Heart right ventricle (tissue), 16 donors: ENCODE measurements around the gene HMBS. TPM values are rescaled to one million over a fixed set of nuclear protein-coding genes. Genes with fewer than 3 reads are reported as not detected.

Experiments
- ATAC-seq, 8 donors: fragments of 200-7000 bp; cut with Tn5 transposase; one replicate each; pipeline ENCODE4 v1.9.1; 2020; ENCODE audit warnings: mild to moderate bottlenecking in 8 of 8, moderate library complexity in 8 of 8, moderate number of reproducible peaks in 1 of 8
- DNase-seq, 2 donors: peaks; one replicate each; pipeline ENCODE4 v3.0.0-alpha.2; 2020
- H3K27ac ChIP-seq, 10 donors: fragments of 200-600 bp; sonication (generic) in 2 of 10; one replicate each; pipeline versions ENCODE4 v1.5.0 to v1.8.0; 2020 to 2022; ENCODE audit warnings: mild to moderate bottlenecking in 3 of 10
- H3K27me3 ChIP-seq, 7 donors: fragments of 200-600 bp; one replicate each; pipeline ENCODE4 v1.8.0; 2021 to 2022; ENCODE audit warnings: mild to moderate bottlenecking in 2 of 7
- H3K36me3 ChIP-seq, 9 donors: fragments of 200-600 bp; sonication (generic) in 1 of 9; one replicate each; pipeline versions ENCODE4 v1.5.0 to v1.8.0; 2020 to 2022; ENCODE audit warnings: mild to moderate bottlenecking in 2 of 9
- H3K4me1 ChIP-seq, 9 donors: fragments of 200-600 bp; sonication (generic) in 1 of 9; one replicate each; pipeline versions ENCODE4 v1.5.0 to v1.8.0; 2020 to 2022; ENCODE audit warnings: mild to moderate bottlenecking in 4 of 9
- H3K4me3 ChIP-seq, 10 donors: fragments of 200-600 bp; sonication (generic) in 2 of 10; one replicate each; pipeline versions ENCODE4 v1.5.0 to v1.8.0; 2020 to 2022; ENCODE audit warnings: mild to moderate bottlenecking in 7 of 10, moderate library complexity in 2 of 10
- H3K9me3 ChIP-seq, 11 donors: fragments of 200-600 bp in 10 of 11; sonication (generic) in 2 of 11; one replicate each; pipeline versions ENCODE4 v1.5.0 to v1.8.0; 2013 to 2022; ENCODE audit warnings: mild to moderate bottlenecking in 2 of 11, control low read depth in 1 of 11, moderate library complexity in 1 of 11
- WGBS, 2 donors: extraction: QIAGEN DNeasy Blood & Tissue Kit; methylation state at CpG; one replicate each; pipeline ENCODE4 v1.1.7; 2013; ENCODE audit warnings: inconsistent platforms in 1 of 2; 5-methylcytosine and 5-hydroxymethylcytosine counted together
- intact Hi-C, 10 donors: fragments of 100-400 bp; cut with DNase I; formaldehyde crosslinking; loops; one replicate each; pipeline versions ENCODE4 v1.11.1 to v1.14.2; 2022
- polyA plus RNA-seq, 2 donors: library from polyadenylated mRNA; stranded (reverse); fragments of 200-250 nt; gene quantifications; one replicate each; pipeline ENCODE4 v1.2.3, GENCODE V29; 2013
- total RNA-seq, 10 donors: library from RNA; stranded (reverse); fragmentation: NEBNext Ultra II Directional in 3 of 10; extraction: Animal tissue kit (Norgen Biotek cat#: 25700) in 3 of 10; gene quantifications; one replicate each; pipeline versions ENCODE4 v1.2.1 to v1.2.4, GENCODE V29; 2021 to 2023
- TF ChIP-seq, protein P1 (sequence below), 9 donors: fragments of 200-600 bp; sonication (generic) in 2 of 9; IDR thresholded peaks; one replicate each; pipeline versions ENCODE4 v1.5.0 to v1.8.0; 2021 to 2022; ENCODE audit warnings: antibody characterized with exemption in 9 of 9, mild to moderate bottlenecking in 5 of 9, moderate library complexity in 1 of 9
- donor health status: Arrhythmogenic right ventricular cardiomyopathy.
- donor health status: ischemic (EF 13 %, LVEDD 7.1; RV severe dilation, severe dysfunction).
- donor health status: healthy with polysubstance abuse.
- donor health status: DM: no; HTN: yes; CAD: no.
- donor health status: DM: no; HTN: no; CAD: no.
- donor health status: ischemic (EF 25% LVEDD 6.9; RV normal size, moderate dysfunction).
- donor health status: ischemic (EF 25% LVEDD 5.7; RV mildly dilated, moderate dysfunction).
- donor health status: healthy.
- donor health status: DM: yes; HTN: yes; CAD: no.
- donor health status: Ischemic cardiomyopathy.
- donor health status: ischemic (EF 35%, LVEDD 5.7; RV mildly dilated, moderate dysfunction).
- donor health status: nonischemic (EF 11% LVEDD 7.7; RV severe dilation, severe dysfunction).
- donor health status: DM: yes; HTN: yes; CAD: no.
- donor health status: PGD.
- donor health status: ischemic (EF 29% LVEDD 5.4; RV normal size, mild dysfunction).
- donor health status: nonischemic (EF 23%, LVEDD 6.1; RV moderate dilation, normal function).

Gene HMBS
- total and polyA plus RNA-seq, 12 donors: 14.3 to 39.7 (median 18.9) TPM

DNA sequence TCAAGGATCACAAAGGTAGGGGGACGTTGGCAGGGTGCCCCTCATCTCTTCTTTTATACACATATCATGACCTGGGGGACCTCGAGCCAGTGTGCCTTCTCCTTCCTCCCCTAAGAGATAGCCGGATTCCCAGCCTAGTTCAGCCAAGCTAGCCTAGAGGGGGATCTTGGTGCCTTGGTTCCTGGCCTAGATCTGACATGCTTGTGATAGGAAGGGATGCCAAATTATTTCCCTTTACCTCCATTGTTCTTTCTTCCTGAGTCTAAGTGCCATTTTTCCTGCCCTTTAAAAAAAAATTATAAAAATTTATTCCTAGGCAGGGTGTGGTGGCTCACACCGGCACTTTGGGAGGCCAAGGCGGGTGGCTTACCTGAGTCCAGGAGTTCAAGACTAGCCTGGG lies 29.7 kb downstream of the HMBS start:
- peaks cover 0 to 84% (median 20%) of the 10 kb centered on the region in 9 donors for H3K36me3 ChIP-seq
- peak overlapping the region in 2 of 10 donors; percentile 5 to 88 for H3K27ac ChIP-seq
- TF ChIP-seq, protein P1, sequence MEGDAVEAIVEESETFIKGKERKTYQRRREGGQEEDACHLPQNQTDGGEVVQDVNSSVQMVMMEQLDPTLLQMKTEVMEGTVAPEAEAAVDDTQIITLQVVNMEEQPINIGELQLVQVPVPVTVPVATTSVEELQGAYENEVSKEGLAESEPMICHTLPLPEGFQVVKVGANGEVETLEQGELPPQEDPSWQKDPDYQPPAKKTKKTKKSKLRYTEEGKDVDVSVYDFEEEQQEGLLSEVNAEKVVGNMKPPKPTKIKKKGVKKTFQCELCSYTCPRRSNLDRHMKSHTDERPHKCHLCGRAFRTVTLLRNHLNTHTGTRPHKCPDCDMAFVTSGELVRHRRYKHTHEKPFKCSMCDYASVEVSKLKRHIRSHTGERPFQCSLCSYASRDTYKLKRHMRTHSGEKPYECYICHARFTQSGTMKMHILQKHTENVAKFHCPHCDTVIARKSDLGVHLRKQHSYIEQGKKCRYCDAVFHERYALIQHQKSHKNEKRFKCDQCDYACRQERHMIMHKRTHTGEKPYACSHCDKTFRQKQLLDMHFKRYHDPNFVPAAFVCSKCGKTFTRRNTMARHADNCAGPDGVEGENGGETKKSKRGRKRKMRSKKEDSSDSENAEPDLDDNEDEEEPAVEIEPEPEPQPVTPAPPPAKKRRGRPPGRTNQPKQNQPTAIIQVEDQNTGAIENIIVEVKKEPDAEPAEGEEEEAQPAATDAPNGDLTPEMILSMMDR (IDR thresholded peaks at IDR 0.05): no peak
- H3K4me1 ChIP-seq: peaks cover 0 to 34% (median 1%) of the 10 kb centered on the region in 9 donors
- intact Hi-C loops: no loop called here
- WGBS, 2 donors: 72 to 78% methylated on average over 5 of the region's 5 CpGs
- no peak for DNase-seq
- ATAC-seq: no peak
- H3K4me3 ChIP-seq: no peak overlapping the region
- no peaks in the 10 kb centered on the region for H3K9me3 ChIP-seq
- no peaks in the 10 kb centered on the region for H3K27me3 ChIP-seq

DNA sequence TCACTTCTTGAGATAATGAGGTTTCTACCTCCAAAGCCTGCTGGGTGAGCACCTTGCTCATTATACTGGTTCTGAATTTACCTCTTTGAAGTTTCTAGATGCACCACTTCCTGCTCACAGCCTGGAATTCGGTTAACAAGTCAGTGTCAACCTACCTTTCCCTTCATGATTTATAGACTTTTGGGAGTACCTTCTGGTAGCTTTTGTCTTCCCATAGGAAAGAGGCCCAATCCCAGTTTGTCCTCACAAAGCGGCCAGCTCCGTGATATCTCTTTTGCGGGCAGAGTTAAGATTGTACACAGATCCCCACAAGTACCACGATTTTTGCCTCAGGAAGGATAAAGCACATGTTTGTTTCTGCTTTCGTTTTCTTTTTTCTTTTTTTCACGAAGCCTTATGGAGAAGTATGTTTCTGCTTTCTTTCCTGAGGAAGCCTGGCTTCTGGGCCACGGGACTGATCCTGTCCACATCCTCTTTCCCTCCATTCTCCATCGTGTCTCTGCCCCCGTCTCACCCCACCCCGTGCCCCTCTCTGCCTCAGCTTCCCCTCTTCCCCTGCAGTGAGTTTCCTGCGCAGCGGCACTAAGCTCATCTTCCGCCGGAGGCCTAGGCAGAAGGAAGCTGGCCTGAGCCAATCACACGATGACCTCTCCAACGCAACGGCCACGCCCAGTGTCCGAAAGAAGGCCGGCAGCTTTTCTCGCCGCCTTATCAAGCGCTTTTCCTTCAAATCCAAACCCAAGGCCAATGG lies 31.0 kb downstream of the HMBS start:
- DNase-seq: peak; percentile 47 to 52
- intact Hi-C loops: no loop called here
- peaks cover 0 to 75% (median 20%) of the 10 kb centered on the region in 9 donors for H3K36me3 ChIP-seq

DNA sequence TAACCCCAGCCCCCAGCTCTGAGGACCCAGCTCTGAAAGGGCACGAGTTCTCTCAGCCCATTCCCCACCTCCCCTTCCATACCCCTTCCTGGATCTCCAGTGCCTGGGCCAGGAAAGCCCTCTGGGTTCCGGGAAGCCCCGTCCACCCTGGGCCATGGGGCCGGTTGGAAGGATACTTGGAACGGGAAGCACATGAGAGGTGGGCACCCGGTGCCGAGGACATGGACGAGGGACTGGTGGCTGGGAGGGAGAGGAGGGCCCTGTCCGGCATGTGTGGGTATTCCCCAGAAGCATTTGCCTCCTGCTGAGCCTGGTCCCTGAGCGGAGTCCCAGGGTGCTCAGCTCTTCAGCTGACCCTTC lies 31.5 kb downstream of the HMBS start:
- TF ChIP-seq, protein P1 (IDR thresholded peaks at IDR 0.05): no peak
- peaks cover 0 to 30% (median 7%) of the 10 kb centered on the region in 9 donors for H3K4me1 ChIP-seq
- no peaks in the 10 kb centered on the region for H3K27me3 ChIP-seq
- H3K9me3 ChIP-seq: no peaks in the 10 kb centered on the region
- no peak for DNase-seq
- peaks cover 0 to 69% (median 20%) of the 10 kb centered on the region in 9 donors for H3K36me3 ChIP-seq
- ATAC-seq: peak in 1 of 8 donors; percentile 5
- peak overlapping the region in 1 of 10 donors; percentile 35 for H3K4me3 ChIP-seq
- H3K27ac ChIP-seq: peak overlapping the region in 6 of 10 donors; percentile 25 to 88 (median 43)
- WGBS, 2 donors: 85 to 91% methylated on average over 10 of the region's 10 CpGs
- intact Hi-C loops: no loop called here

More for the DNA sequence above, 31.0 kb downstream of the HMBS start:
- Histone ChIP-seq H3K4me3 (peak overlapping the region in 2 of 10 donors; percentile 2 to 35), H3K27ac (peak overlapping the region in 6 of 10 donors; percentile 25 to 88 (median 43)), H3K9me3 (no peaks in the 10 kb centered on the region), H3K27me3 (no peaks in the 10 kb centered on the region), H3K4me1 (peaks cover 0 to 27% (median 3%) of the 10 kb centered on the region in 9 donors)
- 71% methylated on average over 24 of the region's 24 CpGs for WGBS, 2 donors
- TF ChIP-seq, protein P1 (IDR thresholded peaks at IDR 0.05): no peak
- peak; percentile 35 to 78 (median 54) for ATAC-seq

DNA sequence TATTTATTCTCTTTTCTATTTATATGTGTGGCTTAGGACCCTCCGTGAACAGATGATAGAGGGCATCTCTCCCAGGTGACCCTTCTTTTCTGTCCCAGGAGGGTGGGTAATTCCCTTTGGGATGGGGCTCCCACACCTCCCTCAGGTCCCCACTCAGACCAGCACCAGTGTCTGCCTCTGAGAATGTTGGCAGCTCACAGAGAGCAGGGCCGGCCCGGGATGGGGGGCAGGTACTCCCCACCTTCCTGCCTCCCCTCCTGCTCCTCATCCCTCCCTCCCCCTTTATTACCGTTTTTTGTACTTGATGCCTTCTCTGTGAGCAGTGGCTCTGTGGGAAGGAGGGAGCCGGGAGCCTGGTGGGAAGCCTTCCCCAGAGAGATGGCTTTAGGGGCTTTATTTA lies 31.9 kb downstream of the HMBS start:
- Histone ChIP-seq H3K9me3 (no peaks in the 10 kb centered on the region), H3K4me3 (peak overlapping the region in 1 of 10 donors; percentile 35), H3K4me1 (peaks cover 0 to 30% (median 7%) of the 10 kb centered on the region in 9 donors), H3K27ac (peak overlapping the region in 5 of 10 donors; percentile 25 to 88 (median 47)), H3K36me3 (peaks cover 0 to 66% (median 20%) of the 10 kb centered on the region in 9 donors), H3K27me3 (no peaks in the 10 kb centered on the region)
- 69 to 74% methylated on average over 5 of the region's 5 CpGs for WGBS, 2 donors
- ATAC-seq (no peak), DNase-seq (no peak)
- intact Hi-C loops: no loop called here
- TF ChIP-seq, protein P1 (IDR thresholded peaks at IDR 0.05): no peak
